ENCODE data around the gene NKD1. TPM values are rescaled to one million over a fixed set of nuclear protein-coding genes. Genes with fewer than 3 reads are reported as not detected.

Gene NKD1
- total and polyA plus RNA-seq, 7 donors: 0.04 to 0.45 (median 0.22) TPM

GRCh38 chr16:50662306-50662940 is 114.2 kb downstream of the NKD1 start:
- ATAC-seq (no peak), DNase-seq (no peak)
- H3K27me3 ChIP-seq (ENCODE audit: insufficient read depth in 3 of 3, low read length in 2 of 3): no peaks in the 10 kb centered on the region
- no peak overlapping the region for H3K4me3 ChIP-seq
- intact Hi-C loops (cut with DNase I): loop anchor here (10.0 kb wide), 3 partner anchors 288 to 638 kb away; partner anchors contain the start of gene CNEP1R1 (in 1 of the 2)
- no peak overlapping the region for H3K27ac ChIP-seq
- TF ChIP-seq, protein P1, sequence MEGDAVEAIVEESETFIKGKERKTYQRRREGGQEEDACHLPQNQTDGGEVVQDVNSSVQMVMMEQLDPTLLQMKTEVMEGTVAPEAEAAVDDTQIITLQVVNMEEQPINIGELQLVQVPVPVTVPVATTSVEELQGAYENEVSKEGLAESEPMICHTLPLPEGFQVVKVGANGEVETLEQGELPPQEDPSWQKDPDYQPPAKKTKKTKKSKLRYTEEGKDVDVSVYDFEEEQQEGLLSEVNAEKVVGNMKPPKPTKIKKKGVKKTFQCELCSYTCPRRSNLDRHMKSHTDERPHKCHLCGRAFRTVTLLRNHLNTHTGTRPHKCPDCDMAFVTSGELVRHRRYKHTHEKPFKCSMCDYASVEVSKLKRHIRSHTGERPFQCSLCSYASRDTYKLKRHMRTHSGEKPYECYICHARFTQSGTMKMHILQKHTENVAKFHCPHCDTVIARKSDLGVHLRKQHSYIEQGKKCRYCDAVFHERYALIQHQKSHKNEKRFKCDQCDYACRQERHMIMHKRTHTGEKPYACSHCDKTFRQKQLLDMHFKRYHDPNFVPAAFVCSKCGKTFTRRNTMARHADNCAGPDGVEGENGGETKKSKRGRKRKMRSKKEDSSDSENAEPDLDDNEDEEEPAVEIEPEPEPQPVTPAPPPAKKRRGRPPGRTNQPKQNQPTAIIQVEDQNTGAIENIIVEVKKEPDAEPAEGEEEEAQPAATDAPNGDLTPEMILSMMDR (IDR thresholded peaks at IDR 0.05): no peak
- no peaks in the 10 kb centered on the region for H3K9me3 ChIP-seq
- no peaks in the 10 kb centered on the region for H3K36me3 ChIP-seq (ENCODE audit: insufficient read depth in 1 of 2, low read depth in 1 of 2)
- WGBS, 3 donors: 40 to 55% (median 41%) methylated on average over 10 of the region's 10 CpGs
- peaks cover 5% of the 10 kb centered on the region for H3K4me1 ChIP-seq

DNA sequence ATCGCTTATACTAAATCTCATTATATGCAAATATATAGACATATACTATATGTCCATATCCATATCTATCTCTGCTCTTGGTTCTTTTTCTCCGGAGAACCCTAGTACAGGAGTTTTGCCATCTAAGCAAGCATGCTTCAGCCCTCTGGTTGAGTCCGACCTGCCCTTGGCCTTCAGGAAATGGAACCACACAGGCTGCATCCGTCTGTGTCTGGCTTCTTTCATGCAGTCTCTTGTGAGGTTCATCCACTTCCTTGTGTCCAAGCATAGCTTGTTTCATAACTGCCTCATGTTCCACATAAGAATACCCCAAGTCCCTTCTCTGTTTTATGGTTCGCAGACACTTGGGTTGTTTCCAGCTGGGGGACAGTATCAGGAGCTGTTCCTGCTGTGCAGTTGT is 116.1 kb downstream of the NKD1 start:
- TF ChIP-seq, protein P1 (IDR thresholded peaks at IDR 0.05): no peak
- intact Hi-C loops (cut with DNase I): loop anchor here (2.0 to 10.0 kb wide), 5 partner anchors 143 to 639 kb away; partner anchors contain the start of gene CNEP1R1 (in 1 of the 2)
- DNase-seq (no peak), ATAC-seq (no peak)
- H3K36me3 ChIP-seq (ENCODE audit: insufficient read depth in 1 of 2, low read depth in 1 of 2): no peaks in the 10 kb centered on the region
- no peaks in the 10 kb centered on the region for H3K9me3 ChIP-seq
- WGBS, 3 donors: 90 to 97% (median 94%) methylated on average over 5 of the region's 5 CpGs
- peaks cover 16% of the 10 kb centered on the region for H3K4me1 ChIP-seq
- H3K27me3 ChIP-seq (ENCODE audit: insufficient read depth in 3 of 3, low read length in 2 of 3): no peaks in the 10 kb centered on the region
- no peak overlapping the region for H3K4me3 ChIP-seq
- H3K27ac ChIP-seq: no peak overlapping the region

DNA sequence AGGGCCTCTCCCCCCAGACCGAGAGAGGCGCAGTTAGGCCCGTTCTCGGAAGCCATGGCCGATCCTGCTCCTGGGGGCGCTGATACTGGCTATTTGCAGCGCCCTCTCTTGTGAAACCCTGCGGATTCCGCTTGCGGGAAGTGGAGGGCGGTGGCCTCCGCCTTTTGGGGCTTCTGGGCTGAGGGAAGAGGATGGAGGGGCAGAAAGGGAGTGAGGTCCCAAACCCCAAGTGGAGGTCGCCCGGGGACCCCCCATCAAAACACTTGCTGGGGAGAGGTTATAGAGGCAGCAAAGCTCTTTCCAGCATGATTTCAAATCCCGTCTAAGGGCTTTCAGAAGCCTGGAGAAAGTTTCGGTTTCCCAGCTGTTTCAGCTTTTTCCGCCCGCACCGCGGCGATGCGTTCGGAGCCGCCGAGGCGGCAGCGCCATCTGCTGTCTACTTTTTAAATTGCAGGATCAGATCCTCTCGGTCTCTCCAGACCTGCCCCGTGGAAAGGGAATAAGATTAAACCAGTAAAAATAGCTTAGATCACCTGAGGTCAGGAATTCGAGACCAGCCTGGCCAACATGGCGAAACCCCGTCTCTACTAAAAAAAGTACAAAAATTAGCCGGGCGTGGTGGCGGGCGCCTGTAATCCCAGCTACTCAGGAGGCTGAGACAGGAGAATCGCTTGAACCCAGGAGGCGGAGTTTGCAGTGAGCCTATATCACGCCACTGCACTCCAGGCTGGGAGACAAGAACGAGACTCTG is 117.1 kb downstream of the NKD1 start:
- H3K4me1 ChIP-seq: peaks cover 16% of the 10 kb centered on the region
- H3K4me3 ChIP-seq: peak overlapping the region; percentile 68
- DNase-seq (peak; percentile 74 to 85), ATAC-seq (peak; percentile 63 to 88 (median 76))
- no peaks in the 10 kb centered on the region for H3K36me3 ChIP-seq (ENCODE audit: insufficient read depth in 1 of 2, low read depth in 1 of 2)
- TF ChIP-seq, protein P1 (IDR thresholded peaks at IDR 0.05): peak; percentile 88
- H3K9me3 ChIP-seq: no peaks in the 10 kb centered on the region
- intact Hi-C loops (cut with DNase I): loop anchor here (2.0 to 10.0 kb wide), 8 partner anchors 118 to 641 kb away; partner anchors contain the start of genes CNEP1R1 (in 1 of the 2) and NKD1 (in 1 of the 2)
- WGBS, 3 donors: 16 to 19% (median 18%) methylated on average over 40 of the region's 40 CpGs
- H3K27ac ChIP-seq: peak overlapping the region; percentile 60
- no peaks in the 10 kb centered on the region for H3K27me3 ChIP-seq (ENCODE audit: insufficient read depth in 3 of 3, low read length in 2 of 3)

- H3K36me3 ChIP-seq (ENCODE audit: insufficient read depth in 1 of 2, low read depth in 1 of 2): no peaks in the 10 kb centered on the region
- DNase-seq (no peak), ATAC-seq (no peak)
- peaks cover 3% of the 10 kb centered on the region for H3K9me3 ChIP-seq
- H3K4me1 ChIP-seq: peaks cover 16% of the 10 kb centered on the region
- H3K27ac ChIP-seq: no peak overlapping the region
- no peaks in the 10 kb centered on the region for H3K27me3 ChIP-seq (ENCODE audit: insufficient read depth in 3 of 3, low read length in 2 of 3)
- TF ChIP-seq, protein P1 (IDR thresholded peaks at IDR 0.05): no peak
- 87 to 92% (median 89%) methylated on average over 9 of the region's 9 CpGs for WGBS, 3 donors
- intact Hi-C loops (cut with DNase I): loop anchor here (5.0 to 10.0 kb wide), 6 partner anchors 120 to 642 kb away; partner anchors contain the start of genes CNEP1R1 (in 1 of the 2) and NKD1 (in 1 of the 2)
- no peak overlapping the region for H3K4me3 ChIP-seq
These were observed 118.7 kb downstream of the NKD1 start for GRCh38 chr16:50666658-50667496.
